Uterus (tissue), 2 donors: Measurements from ENCODE around the gene PTPRD.

ENCODE experiments used
- CTCF ChIP-seq, 4 experiments: fragments of 200-600 bp in 2 of 4; fragments of 450-650 bp in 2 of 4; sonication (generic) in 2 of 4; IDR thresholded peaks; one replicate each; pipeline ENCODE4 v1.5.1; 2016 to 2019; ENCODE audit warnings: antibody characterized with exemption in 4 of 4, mild to moderate bottlenecking in 2 of 4, moderate library complexity in 1 of 4
- POLR2A ChIP-seq, 2 donors: fragments of 450-650 bp; IDR thresholded peaks; one replicate each; pipeline ENCODE4 v1.6.1; 2016; ENCODE audit warnings: antibody characterized with exemption in 2 of 2, mild to moderate bottlenecking in 1 of 2, moderate library complexity in 1 of 2

- TF ChIP-seq CTCF (IDR thresholded peaks at IDR 0.05) (no peak), POLR2A (IDR thresholded peaks at IDR 0.05) (no peak)
Observed at GRCh38 chr9:8432224-8432623, 2180.6 kb downstream of the PTPRD start.
